ENCODE results near the gene PDSS1. TPM values are rescaled to one million over a fixed set of nuclear protein-coding genes. Genes with fewer than 3 reads are reported as not detected.

The PDSS1 gene
- total and polyA plus RNA-seq, 8 donors: 2.5 to 31.9 (median 6.3) TPM; not detected in 1

DNA sequence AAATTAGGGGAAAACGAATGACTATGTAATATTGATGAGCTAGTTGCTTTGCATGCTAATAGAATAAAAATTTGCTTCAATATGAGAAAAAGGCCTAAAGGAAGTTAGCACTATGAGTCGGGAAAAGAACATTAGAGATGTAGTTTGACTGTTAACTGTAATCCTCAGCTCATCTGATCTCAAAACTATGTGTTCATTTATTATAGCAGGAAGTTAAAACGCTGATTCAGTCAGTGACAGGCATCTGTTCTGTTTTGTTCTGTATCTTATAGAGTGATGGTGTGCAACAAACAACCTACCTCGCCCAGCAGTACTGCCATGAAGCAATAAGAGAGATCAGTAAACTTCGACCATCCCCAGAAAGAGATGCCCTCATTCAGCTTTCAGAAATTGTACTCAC, 48.6 kb downstream of the PDSS1 start:
- H3K4me1 ChIP-seq: no peaks in the 10 kb centered on the region
- intact Hi-C loops (cut with DNase I; ENCODE audit: low total_unique reads): no loop called here
- H3K36me3 ChIP-seq: peaks cover 9 to 93% (median 82%) of the 10 kb centered on the region in 4 donors
- no peak for DNase-seq
- H3K27ac ChIP-seq: no peak overlapping the region
- TF ChIP-seq POLR2AphosphoS5 (IDR thresholded peaks at IDR 0.05) (no peak), CTCF (IDR thresholded peaks at IDR 0.05) (no peak), EP300 (IDR thresholded peaks at IDR 0.05) (no peak), POLR2A (IDR thresholded peaks at IDR 0.05) (no peak)
- WGBS, 5 donors: 79 to 91% (median 87%) methylated on average over 5 of the region's 5 CpGs
- H3K27me3 ChIP-seq: no peaks in the 10 kb centered on the region
- H3K4me3 ChIP-seq: no peak overlapping the region
- no peaks in the 10 kb centered on the region for H3K9me3 ChIP-seq

DNA sequence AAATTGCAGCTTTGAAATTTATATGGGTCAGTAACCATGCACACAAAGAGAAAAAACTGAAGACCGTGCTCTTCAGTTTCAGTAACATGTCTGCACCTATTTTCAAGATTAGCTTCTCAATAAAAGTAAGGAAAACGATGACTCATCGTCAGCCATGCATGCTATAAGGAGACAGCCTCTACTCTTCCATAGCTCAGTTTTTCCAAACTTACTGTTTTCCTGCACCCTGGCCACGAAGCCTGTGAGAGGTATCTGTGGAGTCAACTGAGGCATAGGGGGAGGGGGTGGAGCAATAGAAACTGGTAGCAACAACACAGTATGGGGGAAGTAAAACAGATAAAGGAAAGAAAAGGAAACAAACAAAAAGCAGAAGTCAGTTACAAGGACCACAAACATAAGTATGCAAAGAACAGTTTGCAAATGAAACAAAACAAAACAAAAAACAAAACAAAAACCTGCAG, 58.0 kb downstream of the PDSS1 start:
- no peak for DNase-seq
- intact Hi-C loops (cut with DNase I; ENCODE audit: low total_unique reads): no loop called here

DNA sequence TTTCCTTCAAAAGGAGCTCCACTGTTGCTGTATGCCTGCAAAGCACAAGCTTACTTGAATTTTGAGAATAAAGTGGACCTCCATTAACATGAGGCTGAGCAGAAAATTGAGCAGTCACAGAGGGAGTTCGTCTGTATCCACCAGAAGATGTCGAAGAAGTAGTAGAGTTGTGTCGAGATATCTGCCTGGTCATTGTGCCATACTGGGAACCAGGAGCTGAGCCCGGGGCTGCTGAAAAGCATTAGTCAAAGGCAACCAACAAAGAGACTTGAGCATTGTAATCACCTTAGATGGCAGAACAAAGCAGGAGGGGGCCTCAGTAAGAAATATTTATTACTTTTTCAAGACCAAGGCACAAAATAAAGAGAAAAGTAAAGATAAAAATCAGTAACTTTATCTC, 61.5 kb downstream of the PDSS1 start:
- no peak for DNase-seq
- intact Hi-C loops (cut with DNase I; ENCODE audit: low total_unique reads): no loop called here
- TF ChIP-seq CTCF (IDR thresholded peaks at IDR 0.05) (no peak), EP300 (IDR thresholded peaks at IDR 0.05) (no peak), POLR2AphosphoS5 (IDR thresholded peaks at IDR 0.05) (no peak), POLR2A (IDR thresholded peaks at IDR 0.05) (no peak)
- Histone ChIP-seq H3K27ac (no peak overlapping the region), H3K4me3 (no peak overlapping the region), H3K27me3 (no peaks in the 10 kb centered on the region), H3K36me3 (peaks cover 0 to 40% (median 32%) of the 10 kb centered on the region in 4 donors), H3K9me3 (no peaks in the 10 kb centered on the region), H3K4me1 (peaks cover 0 to 8% (median 0%) of the 10 kb centered on the region in 4 donors)
- WGBS, 5 donors: 79 to 87% (median 82%) methylated on average over 4 of the region's 4 CpGs

More for the DNA sequence above, 58.0 kb downstream of the PDSS1 start:
- H3K27ac ChIP-seq: no peak overlapping the region
- peaks cover 0 to 37% (median 24%) of the 10 kb centered on the region in 4 donors for H3K36me3 ChIP-seq
- H3K9me3 ChIP-seq: no peaks in the 10 kb centered on the region
- WGBS, 5 donors: 76 to 87% (median 80%) methylated on average over 4 of the region's 4 CpGs
- TF ChIP-seq CTCF (IDR thresholded peaks at IDR 0.05) (no peak), EP300 (IDR thresholded peaks at IDR 0.05) (no peak), POLR2AphosphoS5 (IDR thresholded peaks at IDR 0.05) (no peak), POLR2A (IDR thresholded peaks at IDR 0.05) (no peak)
- H3K4me1 ChIP-seq: peaks cover 0 to 8% (median 0%) of the 10 kb centered on the region in 4 donors
- H3K4me3 ChIP-seq: no peak overlapping the region
- no peaks in the 10 kb centered on the region for H3K27me3 ChIP-seq

DNA sequence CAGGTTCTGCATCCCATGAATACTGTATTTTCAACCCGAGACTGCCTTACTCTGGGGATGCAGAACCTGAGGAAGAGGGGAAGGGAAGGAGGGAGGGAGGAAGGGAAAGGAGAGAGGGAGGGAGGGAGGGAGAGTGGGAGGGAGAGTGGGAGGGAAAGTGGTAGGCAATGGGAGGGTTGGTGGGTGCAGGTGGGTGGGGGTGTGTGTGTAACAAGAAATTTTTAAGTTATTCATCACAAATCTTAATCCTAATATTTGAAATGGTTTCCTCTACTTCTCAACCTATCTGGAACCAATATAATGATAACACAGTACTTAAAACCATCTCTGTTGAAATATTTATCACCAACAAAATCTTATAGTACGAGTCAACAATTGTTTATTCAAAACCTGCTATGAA, 68.0 kb downstream of the PDSS1 start:
- Histone ChIP-seq H3K36me3 (peaks cover 0 to 76% (median 52%) of the 10 kb centered on the region in 4 donors), H3K4me3 (no peak overlapping the region), H3K9me3 (no peaks in the 10 kb centered on the region), H3K4me1 (no peaks in the 10 kb centered on the region), H3K27ac (no peak overlapping the region), H3K27me3 (no peaks in the 10 kb centered on the region)
- WGBS, 5 donors: 85 to 99% (median 98%) methylated on average over 2 of the region's 2 CpGs
- TF ChIP-seq EP300 (IDR thresholded peaks at IDR 0.05) (no peak), CTCF (IDR thresholded peaks at IDR 0.05) (no peak), POLR2AphosphoS5 (IDR thresholded peaks at IDR 0.05) (no peak), POLR2A (IDR thresholded peaks at IDR 0.05) (no peak)
- DNase-seq: no peak
- intact Hi-C loops (cut with DNase I; ENCODE audit: low total_unique reads): no loop called here

Data from stomach (tissue), 9 donors.